H9 (cell line): Measurements from ENCODE around the gene DTHD1. TPM values are rescaled to one million over a fixed set of nuclear protein-coding genes. Genes with fewer than 3 reads are reported as not detected.

ENCODE experiments used
- DNase-seq: peaks from one replicate; pipeline ENCODE4 v3.0.0-alpha.2; 2017
- H2AFZ ChIP-seq: one replicate; pipeline ENCODE4 v1.6.1; 2013; ENCODE audit warnings: mild to moderate bottlenecking, low read length, control low read depth, moderate library complexity
- H2AK5ac ChIP-seq: 2 replicates; pipeline ENCODE4 v1.6.1; 2013; ENCODE audit warnings: low read length, control low read depth, mixed read lengths; ENCODE audit not compliant: insufficient read length
- H2BK120ac ChIP-seq: one replicate; pipeline ENCODE4 v1.6.1; 2013; ENCODE audit warnings: low read depth, mild to moderate bottlenecking, low read length, control low read depth, inconsistent platforms; ENCODE audit not compliant: poor library complexity, severe bottlenecking
- H2BK12ac ChIP-seq: 2 replicates; pipeline ENCODE4 v1.6.1; 2013; ENCODE audit warnings: low read length, control low read depth, mixed read lengths, low read depth; ENCODE audit not compliant: insufficient read length
- H2BK15ac ChIP-seq: 2 replicates; pipeline ENCODE4 v1.6.1; 2013; ENCODE audit warnings: low read depth, low read length, control low read depth
- H2BK20ac ChIP-seq: one replicate; pipeline ENCODE4 v1.6.1; 2013; ENCODE audit warnings: low read depth, mild to moderate bottlenecking, low read length, control low read depth, inconsistent platforms; ENCODE audit not compliant: poor library complexity, severe bottlenecking
- H2BK5ac ChIP-seq: 2 replicates; pipeline ENCODE4 v1.6.1; 2013; ENCODE audit warnings: low read length, control low read depth, mixed read lengths; ENCODE audit not compliant: insufficient read length
- H3K14ac ChIP-seq: 2 replicates; pipeline ENCODE4 v1.6.1; 2013; ENCODE audit warnings: low read length, control low read depth; ENCODE audit not compliant: insufficient read depth
- H3K18ac ChIP-seq: 2 replicates; pipeline ENCODE4 v1.6.1; 2013; ENCODE audit warnings: low read depth, mild to moderate bottlenecking, mixed read lengths, low read length, control low read depth; ENCODE audit not compliant: insufficient read length
- H3K23ac ChIP-seq: 2 replicates; pipeline ENCODE4 v1.6.1; 2013; ENCODE audit warnings: low read length, control low read depth, mixed read lengths, low read depth; ENCODE audit not compliant: insufficient read length
- H3K23me2 ChIP-seq: 2 replicates; pipeline ENCODE4 v1.6.1; 2013; ENCODE audit warnings: low read depth, mild to moderate bottlenecking, mixed read lengths, low read length, control low read depth; ENCODE audit not compliant: insufficient read length, poor library complexity, severe bottlenecking
- H3K27ac ChIP-seq: 2 replicates; pipeline ENCODE4 v1.5.1; 2013; ENCODE audit warnings: low read length, control low read depth, mixed read lengths, low read depth; ENCODE audit not compliant: insufficient read length
- H3K27me3 ChIP-seq: 2 replicates; pipeline ENCODE4 v1.6.1; 2013; ENCODE audit warnings: low read length, control low read depth, inconsistent platforms; ENCODE audit not compliant: insufficient read depth
- H3K4ac ChIP-seq: 2 replicates; pipeline ENCODE4 v1.6.1; 2013; ENCODE audit warnings: low read depth, mild to moderate bottlenecking, control low read depth, inconsistent platforms, low read length, moderate library complexity
- H3K4me1 ChIP-seq: 2 replicates; pipeline ENCODE4 v1.6.1; 2013; ENCODE audit warnings: low read length, control low read depth, inconsistent platforms; ENCODE audit not compliant: insufficient read depth
- H3K4me2 ChIP-seq: 2 replicates; pipeline ENCODE4 v1.6.1; 2013; ENCODE audit warnings: low read length, control low read depth, mixed read lengths; ENCODE audit not compliant: insufficient read length, insufficient read depth
- H3K56ac ChIP-seq: 2 replicates; pipeline ENCODE4 v1.6.1; 2013; ENCODE audit warnings: low read depth, mild to moderate bottlenecking, mixed read lengths, low read length, control low read depth; ENCODE audit not compliant: insufficient read length
- H3K79me1 ChIP-seq: 2 replicates; pipeline ENCODE4 v1.6.1; 2013; ENCODE audit warnings: low read depth, mild to moderate bottlenecking, moderate library complexity, low read length, control low read depth, inconsistent platforms; ENCODE audit not compliant: insufficient read depth, poor library complexity, severe bottlenecking
- H3K79me2 ChIP-seq: 2 replicates; pipeline ENCODE4 v1.6.1; 2013; ENCODE audit warnings: low read length, control low read depth, inconsistent platforms; ENCODE audit not compliant: insufficient read depth
- H3K9ac ChIP-seq: 2 replicates; pipeline ENCODE4 v1.6.1; 2013; ENCODE audit warnings: low read length, control low read depth, mixed read lengths; ENCODE audit not compliant: insufficient read length; ENCODE audit errors: extremely low read depth
- H3K9me3 ChIP-seq: one replicate; pipeline ENCODE4 v1.6.1; 2013; ENCODE audit warnings: low read depth, low read length, inconsistent platforms; ENCODE audit not compliant: control insufficient read depth
- H3T11ph ChIP-seq: one replicate; pipeline ENCODE4 v1.6.1; 2013; ENCODE audit warnings: mild to moderate bottlenecking, low read length, control low read depth, inconsistent platforms
- H4K20me1 ChIP-seq: one replicate; pipeline ENCODE4 v1.6.1; 2013; ENCODE audit not compliant: control insufficient read depth, insufficient read length, insufficient read depth
- H4K5ac ChIP-seq: 2 replicates; pipeline ENCODE4 v1.6.1; 2013; ENCODE audit warnings: low read depth, mild to moderate bottlenecking, mixed read lengths, low read length, control low read depth; ENCODE audit not compliant: insufficient read length
- H4K8ac ChIP-seq: replicated peaks from 2 replicates; pipeline ENCODE4 v1.6.1; 2013; ENCODE audit warnings: low read length, control low read depth, mixed read lengths, low read depth; ENCODE audit not compliant: insufficient read length
- H4K91ac ChIP-seq: 2 replicates; pipeline ENCODE4 v1.6.1; 2013; ENCODE audit warnings: low read depth, mild to moderate bottlenecking, moderate library complexity, mixed read lengths, low read length, control low read depth; ENCODE audit not compliant: insufficient read length
- H3K27ac Mint-ChIP-seq, 3 experiments: 2 replicates in 2 of 3; 3 replicates in 1 of 3; pipeline ENCODE4 v1.8.0; 2020 to 2021; ENCODE audit warnings: mixed read lengths in 3 of 3, mild to moderate bottlenecking in 1 of 3, moderate library complexity in 1 of 3
- H3K27me3 Mint-ChIP-seq: 2 replicates; pipeline ENCODE4 v1.8.0; 2021; ENCODE audit warnings: low read depth, mild to moderate bottlenecking, moderate library complexity, mixed read lengths
- H3K36me3 Mint-ChIP-seq, 3 experiments: 2 replicates in 2 of 3; 3 replicates in 1 of 3; pipeline ENCODE4 v1.8.0; 2020 to 2021; ENCODE audit warnings: low read depth in 3 of 3, mixed read lengths in 3 of 3; ENCODE audit not compliant: insufficient read depth in 1 of 3
- H3K4me1 Mint-ChIP-seq, 2 experiments: 2 replicates each; pipeline ENCODE4 v1.8.0; 2020; ENCODE audit warnings: mixed read lengths in 2 of 2
- H3K4me3 Mint-ChIP-seq, 2 experiments: 2 replicates in 1 of 2; 3 replicates in 1 of 2; pipeline ENCODE4 v1.8.0; 2020 to 2021; ENCODE audit warnings: mild to moderate bottlenecking in 2 of 2, mixed read lengths in 2 of 2, moderate library complexity in 1 of 2
- H3K9me3 Mint-ChIP-seq, 2 experiments: 2 replicates in 1 of 2; 3 replicates in 1 of 2; pipeline ENCODE4 v1.8.0; 2020; ENCODE audit warnings: mild to moderate bottlenecking in 2 of 2, mixed read lengths in 2 of 2, moderate library complexity in 1 of 2
- WGBS: extraction: QIAGEN DNeasy Blood & Tissue Kit; methylation state at CpG from one replicate; pipeline ENCODE4 v1.1.7; 2013; ENCODE audit warnings: missing lambda C conversion rate, low lambda C conversion rate, mixed read lengths; ENCODE audit not compliant: insufficient read length; ENCODE audit errors: extremely low coverage; 5-methylcytosine and 5-hydroxymethylcytosine counted together
- total RNA-seq: library from RNA; stranded (reverse); gene quantifications from 2 replicates; pipeline ENCODE4 v1.2.1, GENCODE V29; 2021
- TF ChIP-seq, protein P1 (sequence below): fragments of 200-600 bp; sonication (generic); conservative IDR thresholded peaks from 3 replicates; pipeline ENCODE4 v1.8.0; 2021; ENCODE audit warnings: antibody characterized with exemption, mild to moderate bottlenecking

The DTHD1 gene
- total RNA-seq, 1 experiment from 2014 or later, result not detected

DNA sequence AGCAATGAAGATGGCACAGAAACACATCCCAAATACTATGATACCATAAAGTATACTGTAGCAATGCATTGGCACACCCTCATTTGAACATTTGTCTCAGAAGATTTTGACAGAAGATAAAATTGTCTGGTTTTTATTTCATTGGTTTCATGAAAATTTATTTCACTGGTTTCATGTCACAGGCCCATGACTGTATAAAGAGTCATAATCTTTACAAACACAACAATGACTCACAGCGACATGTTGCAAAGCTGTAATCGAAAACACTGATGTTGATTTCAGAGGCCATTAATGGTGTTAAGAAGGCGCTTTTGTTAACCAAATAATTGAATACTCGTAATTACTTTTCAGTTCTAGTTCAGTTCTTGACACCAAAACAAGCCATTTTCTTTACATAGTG is 8.1 kb upstream of the DTHD1 start:
- Histone ChIP-seq H3K27me3 (no peaks in the 10 kb centered on the region), H4K5ac (no peak overlapping the region), H2AFZ (no peak overlapping the region), H3K79me2 (no peaks in the 10 kb centered on the region), H3K9ac (no peak overlapping the region), H3K23me2 (no peaks in the 10 kb centered on the region), H2BK20ac (no peak overlapping the region), H3T11ph (no peak overlapping the region), H3K14ac (no peak overlapping the region), H3K27ac (no peak overlapping the region), H2BK15ac (no peak overlapping the region), H2AK5ac (no peak overlapping the region), H4K91ac (no peak overlapping the region), H3K79me1 (no peaks in the 10 kb centered on the region), H3K56ac (no peak overlapping the region), H4K8ac (no peak overlapping the region), H3K18ac (no peak overlapping the region), H3K9me3 (no peaks in the 10 kb centered on the region), H3K4me1 (no peaks in the 10 kb centered on the region), H3K4me2 (no peak overlapping the region), H2BK12ac (no peak overlapping the region), H2BK5ac (no peak overlapping the region), H2BK120ac (no peak overlapping the region), H4K20me1 (no peaks in the 10 kb centered on the region), H3K23ac (no peak overlapping the region), H3K4ac (no peak overlapping the region)
- Mint-ChIP-seq H3K9me3 (no peaks in the 10 kb centered on the region), H3K36me3 (no peaks in the 10 kb centered on the region), H3K27me3 (no peaks in the 10 kb centered on the region; the same call in 1 of the 2 replicates), H3K4me3 (no peak overlapping the region), H3K27ac (no peak overlapping the region), H3K4me1 (no peaks in the 10 kb centered on the region; a peak in 1 of 4 replicates)
- no CpG with 5 or more reads among the region's 4 CpGs for WGBS
- no peak for DNase-seq
- TF ChIP-seq, protein P1, sequence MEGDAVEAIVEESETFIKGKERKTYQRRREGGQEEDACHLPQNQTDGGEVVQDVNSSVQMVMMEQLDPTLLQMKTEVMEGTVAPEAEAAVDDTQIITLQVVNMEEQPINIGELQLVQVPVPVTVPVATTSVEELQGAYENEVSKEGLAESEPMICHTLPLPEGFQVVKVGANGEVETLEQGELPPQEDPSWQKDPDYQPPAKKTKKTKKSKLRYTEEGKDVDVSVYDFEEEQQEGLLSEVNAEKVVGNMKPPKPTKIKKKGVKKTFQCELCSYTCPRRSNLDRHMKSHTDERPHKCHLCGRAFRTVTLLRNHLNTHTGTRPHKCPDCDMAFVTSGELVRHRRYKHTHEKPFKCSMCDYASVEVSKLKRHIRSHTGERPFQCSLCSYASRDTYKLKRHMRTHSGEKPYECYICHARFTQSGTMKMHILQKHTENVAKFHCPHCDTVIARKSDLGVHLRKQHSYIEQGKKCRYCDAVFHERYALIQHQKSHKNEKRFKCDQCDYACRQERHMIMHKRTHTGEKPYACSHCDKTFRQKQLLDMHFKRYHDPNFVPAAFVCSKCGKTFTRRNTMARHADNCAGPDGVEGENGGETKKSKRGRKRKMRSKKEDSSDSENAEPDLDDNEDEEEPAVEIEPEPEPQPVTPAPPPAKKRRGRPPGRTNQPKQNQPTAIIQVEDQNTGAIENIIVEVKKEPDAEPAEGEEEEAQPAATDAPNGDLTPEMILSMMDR, result no peak
